ENCODE results near the gene BBS2.
"Not testable (repeated sequence)": the region's sequence is repeated elsewhere in the genome, so short reads cannot be mapped to it uniquely, and the experiment has no call there.

The BBS2 gene

GRCh38 chr16:56512025-56512424 lies 7.8 kb downstream of the BBS2 start:
- no peak for DNase-seq (ENCODE audit: low read depth)
- H3K4me3 ChIP-seq (ENCODE audit: low read length) = no peak overlapping the region
- TF ChIP-seq CTCF (conservative IDR thresholded peaks at IDR 0.05; ENCODE audit: low read depth, low read length) = no peak

- H3K4me3 ChIP-seq (ENCODE audit: low read length) = no peak overlapping the region
- no peak for TF ChIP-seq CTCF (conservative IDR thresholded peaks at IDR 0.05; ENCODE audit: low read depth, low read length)
These were observed 9.3 kb downstream of the BBS2 start for GRCh38 chr16:56510544-56510943.

GRCh38 chr16:56506941-56507340 lies 12.9 kb downstream of the BBS2 start:
- no peak overlapping the region for H3K4me3 ChIP-seq (ENCODE audit: low read length)
- no peak for TF ChIP-seq CTCF (conservative IDR thresholded peaks at IDR 0.05; ENCODE audit: low read depth, low read length)
- DNase-seq (ENCODE audit: low read depth) = no peak

More at GRCh38 chr16:56510544-56510943, 9.3 kb downstream of the BBS2 start:
- no peak for DNase-seq (ENCODE audit: low read depth)

- no peak for DNase-seq (ENCODE audit: low read depth)
- TF ChIP-seq CTCF (conservative IDR thresholded peaks at IDR 0.05; ENCODE audit: low read depth, low read length) = no peak
- H3K4me3 ChIP-seq (ENCODE audit: low read length) = no peak overlapping the region
These were observed 14.6 kb downstream of the BBS2 start for GRCh38 chr16:56505181-56505580.

- no peak for TF ChIP-seq CTCF (conservative IDR thresholded peaks at IDR 0.05; ENCODE audit: low read depth, low read length)
- no peak for DNase-seq (ENCODE audit: low read depth)
- H3K4me3 ChIP-seq (ENCODE audit: low read length) = no peak overlapping the region
These were observed 26.0 kb downstream of the BBS2 start for GRCh38 chr16:56493815-56494214.

GRCh38 chr16:56493126-56493525 lies 26.7 kb downstream of the BBS2 start:
- H3K4me3 ChIP-seq (ENCODE audit: low read length) = no peak overlapping the region
- no peak for TF ChIP-seq CTCF (conservative IDR thresholded peaks at IDR 0.05; ENCODE audit: low read depth, low read length)

GRCh38 chr16:56491657-56492261 lies 28.1 kb downstream of the BBS2 start:
- no peak overlapping the region for H3K4me3 ChIP-seq (ENCODE audit: low read length)
- DNase-seq (ENCODE audit: low read depth) = no peak
- TF ChIP-seq CTCF (conservative IDR thresholded peaks at IDR 0.05; ENCODE audit: low read depth, low read length) = no peak

More at GRCh38 chr16:56493126-56493525, 26.7 kb downstream of the BBS2 start:
- DNase-seq (ENCODE audit: low read depth) = no peak

- not testable (repeated sequence) for H3K4me3 ChIP-seq (ENCODE audit: low read length); DNase-seq (ENCODE audit: low read depth)
These were observed 31.0 kb downstream of the BBS2 start for GRCh38 chr16:56488868-56489267.

Measured in retinal pigment epithelial cell (primary cell).